Measurements from ENCODE around the gene SMPDL3A. TPM values are rescaled to one million over a fixed set of nuclear protein-coding genes. Genes with fewer than 3 reads are reported as not detected.

SMPDL3A gene
- total and polyA plus RNA-seq, 2 of the 8 experiments (the other 6 are each of a cell fraction or from before 2014, with no cell fraction given), result 3.5 to 3.9 TPM

GRCh38 chr6:122810189-122810588, 21.1 kb downstream of the SMPDL3A start (continued):
- TF ChIP-seq CEBPB (IDR thresholded peaks at IDR 0.05; ENCODE audit: low read depth, low read length), result no peak
- no peak for TF ChIP-seq RXRA (IDR thresholded peaks at IDR 0.05; ENCODE audit: insufficient read depth, low read depth, low read length)
- TF ChIP-seq, protein P1, sequence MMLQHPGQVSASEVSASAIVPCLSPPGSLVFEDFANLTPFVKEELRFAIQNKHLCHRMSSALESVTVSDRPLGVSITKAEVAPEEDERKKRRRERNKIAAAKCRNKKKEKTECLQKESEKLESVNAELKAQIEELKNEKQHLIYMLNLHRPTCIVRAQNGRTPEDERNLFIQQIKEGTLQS (IDR thresholded peaks at IDR 0.05; ENCODE audit: insufficient read depth, low read depth, low read length), result no peak
- no peak for TF ChIP-seq ASH2L (IDR thresholded peaks at IDR 0.05; ENCODE audit: low read length)
- TF ChIP-seq, protein P2, sequence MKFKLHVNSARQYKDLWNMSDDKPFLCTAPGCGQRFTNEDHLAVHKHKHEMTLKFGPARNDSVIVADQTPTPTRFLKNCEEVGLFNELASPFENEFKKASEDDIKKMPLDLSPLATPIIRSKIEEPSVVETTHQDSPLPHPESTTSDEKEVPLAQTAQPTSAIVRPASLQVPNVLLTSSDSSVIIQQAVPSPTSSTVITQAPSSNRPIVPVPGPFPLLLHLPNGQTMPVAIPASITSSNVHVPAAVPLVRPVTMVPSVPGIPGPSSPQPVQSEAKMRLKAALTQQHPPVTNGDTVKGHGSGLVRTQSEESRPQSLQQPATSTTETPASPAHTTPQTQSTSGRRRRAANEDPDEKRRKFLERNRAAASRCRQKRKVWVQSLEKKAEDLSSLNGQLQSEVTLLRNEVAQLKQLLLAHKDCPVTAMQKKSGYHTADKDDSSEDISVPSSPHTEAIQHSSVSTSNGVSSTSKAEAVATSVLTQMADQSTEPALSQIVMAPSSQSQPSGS (IDR thresholded peaks at IDR 0.05; ENCODE audit: low read length), result no peak
- TF ChIP-seq TAF7 (optimal IDR thresholded peaks at IDR 0.05; ENCODE audit: borderline replicate concordance, low read depth, low read length), result no peak

Data from H1 (cell line).